OCI-LY7 (cell line): ENCODE measurements around the gene NTMT2. TPM values are rescaled to one million over a fixed set of nuclear protein-coding genes. Genes with fewer than 3 reads are reported as not detected.

ENCODE experiments used
- BruUV-seq: library from RNA; stranded (reverse); fragments of 400-500 nt; replicated peaks from 2 replicates; lab custom pipeline; 2021; lab: Mats Ljungman, UMichigan
- CTCF ChIA-PET: fragments of 300-600 bp; sonication (Branson Sonifier 250); formaldehyde crosslinking; loops from one replicate; lab custom pipeline; 2022; ENCODE audit warnings: antibody characterized with exemption; ENCODE audit not compliant: unreplicated experiment; lab: Charles Lee
- POLR2A ChIA-PET: fragments of 300-600 bp; sonication (Branson Sonifier 250); formaldehyde crosslinking; loops from one replicate; lab custom pipeline; 2022; ENCODE audit warnings: antibody characterized with exemption; lab: Charles Lee
- DNase-seq: peaks from one replicate; pipeline ENCODE4 v3.0.0-alpha.2; 2015; ENCODE audit warnings: low spot score
- H2AFZ ChIP-seq: fragments of 200-600 bp; sonication (generic), shearing (Covaris generic); 2 replicates; pipeline ENCODE4 v1.6.1; 2014; ENCODE audit warnings: mild to moderate bottlenecking, antibody characterized with exemption, low read length, moderate library complexity
- H3K27ac ChIP-seq: fragments of 200-600 bp; sonication (generic); 2 replicates; pipeline ENCODE4 v1.5.1; 2014; ENCODE audit warnings: mixed run types, low read depth, mild to moderate bottlenecking, moderate library complexity, low read length, inconsistent platforms; ENCODE audit not compliant: poor library complexity, severe bottlenecking
- H3K36me3 ChIP-seq: fragments of 200-600 bp; sonication (generic); 2 replicates; pipeline ENCODE4 v1.6.1; 2014; ENCODE audit warnings: mild to moderate bottlenecking, antibody characterized with exemption, low read length, moderate library complexity, mixed read lengths; ENCODE audit not compliant: insufficient read depth
- H3K4me1 ChIP-seq: fragments of 200-600 bp; sonication (generic); 2 replicates; pipeline ENCODE4 v1.5.1; 2014; ENCODE audit warnings: mild to moderate bottlenecking, low read length; ENCODE audit not compliant: insufficient read depth, poor library complexity, severe bottlenecking
- H3K4me2 ChIP-seq: fragments of 200-600 bp; sonication (generic); 2 replicates; pipeline ENCODE4 v1.6.1; 2014; ENCODE audit warnings: mild to moderate bottlenecking, low read length
- H3K4me3 ChIP-seq: fragments of 200-600 bp; sonication (generic); 2 replicates; pipeline ENCODE4 v1.5.1; 2014; ENCODE audit warnings: mild to moderate bottlenecking, low read depth, low read length; ENCODE audit not compliant: poor library complexity, severe bottlenecking
- H3K79me2 ChIP-seq: fragments of 200-600 bp; sonication (generic); 2 replicates; pipeline ENCODE4 v1.6.1; 2016; ENCODE audit warnings: low read depth, mild to moderate bottlenecking, low read length, moderate library complexity, mixed read lengths; ENCODE audit not compliant: insufficient read depth
- H3K9me2 ChIP-seq: fragments of 200-600 bp; sonication (generic); 2 replicates; pipeline ENCODE4 v1.6.1; 2016; ENCODE audit warnings: mild to moderate bottlenecking, low read length, mixed read lengths; ENCODE audit not compliant: insufficient read depth
- H3K9me3 ChIP-seq: fragments of 200-600 bp; sonication (generic); 2 replicates; pipeline ENCODE4 v1.6.1; 2014; ENCODE audit warnings: mild to moderate bottlenecking, mixed run types, low read length, mixed read lengths
- H4K20me1 ChIP-seq: fragments of 200-600 bp; sonication (generic); 2 replicates; pipeline ENCODE4 v1.6.1; 2014; ENCODE audit warnings: mild to moderate bottlenecking, antibody characterized with exemption, low read length, moderate library complexity, mixed read lengths; ENCODE audit not compliant: insufficient read depth
- CTCF ChIP-seq: fragments of 200-600 bp; sonication (generic); conservative IDR thresholded peaks from 2 replicates; pipeline ENCODE4 v1.5.1; 2014; ENCODE audit warnings: mild to moderate bottlenecking, antibody characterized with exemption, low read length, moderate library complexity, mixed read lengths
- EZH2phosphoT487 ChIP-seq: fragments of 200-600 bp; sonication (generic); IDR thresholded peaks from 2 replicates; pipeline ENCODE4 v1.6.1; 2018; ENCODE audit warnings: low read depth, borderline replicate concordance, mild to moderate bottlenecking, mixed run types, antibody characterized with exemption, low read length, moderate library complexity, mixed read lengths
- intact Hi-C: fragments of 100-400 bp; cut with micrococcal nuclease; formaldehyde crosslinking; loops from one replicate; pipeline ENCODE4 v1.10.0; 2022; ENCODE audit not compliant: unreplicated experiment
- microRNA-seq: library from miRNA; unstranded; fragments of <30 nt; microRNA quantifications from one replicate; pipeline ENCODE4 v1.2.0, GENCODE V29; 2022; ENCODE audit warnings: borderline replicate concordance
- small RNA-seq: library from RNA; depleted of rRNA; stranded (forward); fragments of <200 nt; gene quantifications from one replicate; pipeline ENCODE3, GENCODE V24; 2014
- total RNA-seq, 2 experiments: library from RNA; depleted of rRNA in 1 of 2; stranded (reverse); fragments of >200 nt in 1 of 2; shearing (Covaris generic) in 1 of 2; gene quantifications; 2 replicates each; pipeline ENCODE4 v1.2.3, GENCODE V29; 2014 to 2022

NTMT2 gene
- total RNA-seq, 2 experiments from 2014 or later = not detected

- intact Hi-C loops = no loop called here
- no TSS peak for BruUV-seq
- ChIA-PET CTCF (no interaction called here), POLR2A (interaction anchor here (0.6 kb wide), 1 partner anchor 1419 kb away, joined by 3 read pairs; no protein-coding TSS in a partner anchor)
- no peaks in the 10 kb centered on the region for H3K4me1 ChIP-seq
- no peak overlapping the region for H3K4me2 ChIP-seq
- H3K9me2 ChIP-seq = no peaks in the 10 kb centered on the region
- no peaks in the 10 kb centered on the region for H3K79me2 ChIP-seq
- TF ChIP-seq CTCF = no peak
- no peaks in the 10 kb centered on the region for H3K9me3 ChIP-seq
- H3K4me3 ChIP-seq = no peak overlapping the region
- no peak for DNase-seq
- H3K36me3 ChIP-seq = no peaks in the 10 kb centered on the region
- no peak overlapping the region for H3K27ac ChIP-seq
- no peak overlapping the region for H2AFZ ChIP-seq
- H4K20me1 ChIP-seq = no peaks in the 10 kb centered on the region
These were observed 71.9 kb downstream of the NTMT2 start for GRCh38 chr1:170217517-170218256.

GRCh38 chr1:170218257-170218650 lies 72.5 kb downstream of the NTMT2 start:
- Histone ChIP-seq H2AFZ (no peak overlapping the region), H3K4me1 (no peaks in the 10 kb centered on the region), H3K4me2 (no peak overlapping the region), H3K9me2 (no peaks in the 10 kb centered on the region), H3K9me3 (no peaks in the 10 kb centered on the region), H3K79me2 (no peaks in the 10 kb centered on the region), H3K36me3 (no peaks in the 10 kb centered on the region), H3K4me3 (no peak overlapping the region), H3K27ac (no peak overlapping the region), H4K20me1 (no peaks in the 10 kb centered on the region)
- no peak for DNase-seq
- intact Hi-C loops = no loop called here
- BruUV-seq = no TSS peak
- TF ChIP-seq EZH2phosphoT487 (no peak), CTCF (no peak)
- POLR2A ChIA-PET = no interaction called here
- CTCF ChIA-PET = interaction anchor here (0.6 kb wide), 1 partner anchor 15 kb away, joined by 3 read pairs; no protein-coding TSS in a partner anchor

Small RNAs within 50 kb of the gene (microRNA-seq; reads per million reads assigned to microRNA genes)
- gene MIR3119-1 (not detected), gene MIR3119-2 (not detected)

Small RNAs within 50 kb of the gene (small RNA-seq; reads per million reads assigned to genes)
- gene MIR3119-2 = not detected

Other genes with a start within 250 kb of the NTMT2 start
- 10.5 and 10.6 TPM in 2 replicates for gene KIFAP3, start 71.3 kb upstream of the NTMT2 start, total RNA-seq (2014; rRNA removed; shearing (Covaris generic))
- 12.5 and 13.3 TPM in 2 replicates for gene KIFAP3, start 71.3 kb upstream of the NTMT2 start, total RNA-seq (2022)